Measurements from ENCODE around the gene MAML2. TPM values are rescaled to one million over a fixed set of nuclear protein-coding genes. Genes with fewer than 3 reads are reported as not detected.

Gene MAML2
- total RNA-seq, 4 donors from 2014 or later = 34.2 to 49.8 (median 44.4) TPM

- TF ChIP-seq CTCF (IDR thresholded peaks at IDR 0.05) = no peak
- no peak for ATAC-seq (ENCODE audit: low FRiP score)
These were observed 193.0 kb downstream of the MAML2 start for GRCh38 chr11:96149743-96150555.

GRCh38 chr11:96147906-96148486, 195.0 kb downstream of the MAML2 start:
- no peak for ATAC-seq (ENCODE audit: low FRiP score)
- no peak for TF ChIP-seq CTCF (IDR thresholded peaks at IDR 0.05)
- no peak for DNase-seq (ENCODE audit: low spot score)

More at GRCh38 chr11:96149743-96150555, 193.0 kb downstream of the MAML2 start:
- DNase-seq (ENCODE audit: low spot score) = no peak

- no peak for DNase-seq (ENCODE audit: low spot score)
- ATAC-seq (ENCODE audit: low FRiP score) = no peak
- TF ChIP-seq CTCF (IDR thresholded peaks at IDR 0.05) = no peak
These were observed 195.8 kb downstream of the MAML2 start for GRCh38 chr11:96147186-96147585.

GRCh38 chr11:96146765-96147164, 196.2 kb downstream of the MAML2 start:
- DNase-seq (ENCODE audit: low spot score) = no peak

GRCh38 chr11:96145163-96145585, 197.8 kb downstream of the MAML2 start:
- no peak for TF ChIP-seq CTCF (IDR thresholded peaks at IDR 0.05)
- DNase-seq (ENCODE audit: low spot score) (no peak), ATAC-seq (ENCODE audit: low FRiP score) (no peak)

More at GRCh38 chr11:96146765-96147164, 196.2 kb downstream of the MAML2 start:
- no peak for TF ChIP-seq CTCF (IDR thresholded peaks at IDR 0.05)
- ATAC-seq (ENCODE audit: low FRiP score) = no peak

- no peak for DNase-seq (ENCODE audit: low spot score)
- ATAC-seq (ENCODE audit: low FRiP score) = no peak
- TF ChIP-seq CTCF (IDR thresholded peaks at IDR 0.05) = no peak
These were observed 198.4 kb downstream of the MAML2 start for GRCh38 chr11:96144553-96144952.

Measured in omental fat pad (tissue), 4 donors.